HG02885 (cell line): ENCODE results near the gene ZBTB1.
"Not testable (repeated sequence)": the region's sequence is repeated elsewhere in the genome, so short reads cannot be mapped to it uniquely, and the experiment has no call there.

Experiments
- ATAC-seq: cut with Tn5 transposase; IDR thresholded peaks from one replicate; pipeline ENCODE4 v1.9.1; 2021; ENCODE audit warnings: mild to moderate bottlenecking; ENCODE audit not compliant: unreplicated experiment, poor library complexity

Gene ZBTB1

DNA sequence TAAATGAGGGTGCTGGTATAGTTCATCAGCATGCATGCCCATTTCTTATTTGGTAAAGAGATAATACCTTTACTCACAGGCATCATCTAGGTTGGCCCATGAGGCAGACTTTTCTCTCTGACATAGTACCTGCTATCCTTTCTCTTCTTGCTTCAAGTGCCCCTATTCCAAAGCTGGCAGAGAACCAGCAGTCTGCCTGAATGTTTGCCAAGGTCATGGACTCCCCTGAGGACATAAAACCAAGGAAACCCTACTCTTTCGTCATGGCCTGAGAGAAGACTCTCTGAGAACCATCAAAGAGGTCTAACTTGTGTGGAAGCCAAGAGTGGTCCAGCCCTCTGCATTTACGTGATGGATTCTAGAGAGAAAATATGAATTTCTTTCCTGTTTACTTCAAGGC, 57.1 kb downstream of the ZBTB1 start:
- no peak for ATAC-seq

DNA sequence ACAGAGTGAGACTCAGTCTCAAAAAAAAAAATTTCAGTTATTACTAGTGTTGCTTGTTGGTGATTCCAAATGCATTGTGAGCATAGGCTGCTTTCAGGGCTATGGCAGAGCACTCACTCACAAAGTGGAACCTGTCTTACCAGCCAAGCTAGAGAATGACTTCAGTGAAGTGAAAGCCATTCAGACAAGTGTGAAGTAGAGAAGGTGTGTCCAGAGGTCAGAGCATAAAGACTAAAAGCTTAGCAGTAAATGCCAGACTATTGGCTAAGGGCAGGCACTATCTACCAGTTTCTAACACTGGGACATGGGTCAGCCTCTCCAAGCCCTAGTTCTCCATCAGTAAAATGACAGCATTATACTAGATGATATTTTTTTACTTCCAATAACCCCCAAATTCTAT, 57.9 kb downstream of the ZBTB1 start:
- no peak for ATAC-seq

DNA sequence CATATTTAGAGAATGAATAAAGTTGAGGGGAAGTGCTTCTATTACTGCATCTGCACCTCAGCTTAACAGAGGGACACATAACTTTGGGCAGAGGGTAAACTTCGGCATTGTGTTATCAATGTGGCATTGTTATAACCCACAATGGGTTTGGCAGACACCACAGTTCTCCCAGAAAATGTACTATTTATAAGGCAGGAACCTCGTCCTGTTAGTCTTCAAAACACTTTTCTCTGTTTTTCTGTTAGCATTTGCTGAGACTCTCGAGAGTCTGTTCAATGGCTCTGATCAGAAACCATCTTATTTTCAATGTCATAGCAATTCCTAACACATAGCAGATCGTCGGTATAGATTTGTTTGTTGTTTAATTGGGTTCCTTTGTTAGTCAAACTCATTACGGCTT, 59.1 kb downstream of the ZBTB1 start:
- ATAC-seq, result no peak

DNA sequence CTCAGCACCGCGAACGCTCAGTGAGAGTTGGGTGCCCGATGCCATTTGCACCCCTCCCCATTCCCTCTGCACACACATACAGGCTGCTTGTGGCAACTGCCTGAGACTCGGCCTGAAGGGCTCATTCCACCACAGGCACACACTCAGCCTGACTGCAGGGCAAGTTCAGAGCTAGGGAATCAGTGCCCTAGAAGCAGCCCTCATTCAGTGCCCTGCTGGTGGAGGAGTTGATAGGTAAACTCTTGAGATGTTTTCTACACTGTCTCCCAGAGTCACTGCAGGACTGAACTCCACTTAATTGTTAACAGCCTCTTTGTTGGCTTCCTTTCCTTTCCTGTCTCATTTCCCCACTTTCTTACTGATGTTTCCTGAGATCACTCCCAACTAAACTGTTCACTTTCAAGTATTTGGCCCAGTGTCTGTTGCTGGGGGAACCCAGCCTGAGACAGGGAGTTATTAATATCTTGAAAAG, 62.1 kb downstream of the ZBTB1 start:
- no peak for ATAC-seq

DNA sequence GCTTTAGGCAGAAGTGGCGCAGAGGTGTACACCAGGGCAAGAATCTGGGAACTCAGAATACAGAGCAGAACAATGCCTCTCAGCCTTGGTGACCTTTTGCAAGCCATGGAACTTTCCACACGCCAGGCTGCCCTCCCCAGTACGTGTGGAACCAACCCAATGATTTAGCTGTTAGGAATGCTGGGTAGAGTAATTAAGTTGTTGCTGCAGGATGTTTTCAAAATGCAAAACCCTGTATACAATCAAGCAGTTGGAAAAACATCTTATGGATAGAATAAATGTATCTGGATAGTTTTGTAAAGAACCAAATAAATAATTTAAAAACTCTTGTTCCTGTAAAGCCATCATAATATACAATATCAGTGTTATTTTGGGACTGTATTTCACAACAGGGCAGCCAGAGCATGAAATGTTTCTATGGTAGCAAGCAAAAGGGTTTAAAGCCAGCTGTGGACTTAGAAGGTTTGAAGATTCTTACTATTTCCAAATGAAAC, 64.6 kb downstream of the ZBTB1 start:
- no peak for ATAC-seq

DNA sequence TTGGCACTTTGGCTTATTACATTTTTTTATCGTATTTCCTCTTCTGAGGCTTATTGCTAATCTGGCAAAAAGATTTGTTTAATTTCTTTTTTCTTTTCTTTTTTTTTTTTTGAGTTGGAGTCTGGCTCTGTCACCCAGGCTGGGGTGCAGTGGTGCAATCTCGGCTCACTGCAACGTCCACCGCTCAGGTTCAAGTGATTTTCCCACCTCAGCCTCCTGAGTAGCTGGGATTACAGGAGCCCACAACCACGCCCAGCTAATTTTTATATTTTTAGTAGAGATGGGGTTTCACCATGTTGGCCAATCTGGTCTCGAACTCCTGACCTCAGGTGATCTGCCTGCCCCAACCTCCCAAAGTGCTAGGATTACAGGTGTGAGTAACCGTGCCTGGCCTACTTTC, 65.1 kb downstream of the ZBTB1 start:
- not testable (repeated sequence) for ATAC-seq

DNA sequence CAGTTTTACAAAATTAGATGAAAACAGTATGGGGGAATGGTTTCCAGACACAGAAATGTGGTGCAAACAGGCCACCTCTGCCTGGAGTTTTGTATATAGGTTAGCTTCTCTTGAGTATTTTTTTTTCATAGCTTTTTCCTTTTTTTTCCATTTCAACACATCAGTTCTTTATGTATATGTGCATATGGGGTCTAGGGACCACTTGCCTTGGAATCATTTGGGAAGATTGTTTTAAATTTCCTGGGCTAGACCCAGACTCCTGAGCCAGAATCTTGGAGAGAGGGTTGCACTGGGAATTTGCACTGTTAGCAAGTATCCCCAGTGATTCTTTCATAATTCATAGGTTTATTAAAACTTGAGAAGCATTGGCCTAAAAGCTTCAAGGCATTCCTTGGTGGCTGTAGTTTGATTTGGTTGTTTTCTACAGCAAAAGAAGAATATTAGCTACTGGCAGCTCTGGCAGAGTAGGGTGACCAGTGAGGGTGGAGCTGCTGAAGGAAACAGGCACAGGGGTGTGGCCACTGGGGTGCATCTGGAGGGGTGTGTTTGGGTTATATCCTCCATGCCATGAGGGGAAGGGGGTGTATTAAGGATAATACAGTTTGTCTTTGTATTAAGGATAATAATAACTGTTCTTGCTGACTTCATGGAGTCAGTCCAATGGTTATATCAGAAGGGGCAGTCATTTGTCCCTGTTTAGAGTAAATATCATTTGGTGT, 68.0 kb downstream of the ZBTB1 start:
- ATAC-seq, result no peak

DNA sequence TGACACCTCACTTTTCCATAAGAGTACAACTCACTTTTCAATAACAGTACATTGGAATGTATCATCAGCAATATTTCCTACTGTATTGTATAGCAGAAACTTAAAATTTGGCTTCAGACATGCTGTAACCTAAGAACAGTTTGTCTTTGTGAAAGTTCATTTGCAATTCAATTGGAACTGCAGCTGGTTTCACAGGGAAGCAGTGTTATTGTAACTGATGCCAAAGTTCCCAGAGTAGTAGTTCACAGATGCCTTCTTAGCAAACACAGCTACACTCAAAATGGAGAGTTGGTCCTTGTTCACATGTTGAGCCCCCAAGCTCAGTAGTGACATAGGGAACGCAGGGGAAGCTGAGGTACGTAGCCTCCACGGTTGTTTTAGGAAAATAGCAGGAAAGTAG, 68.5 kb downstream of the ZBTB1 start:
- no peak for ATAC-seq
